Upper lobe of left lung (tissue), 6 donors: ENCODE results near the gene STK4. TPM values are rescaled to one million over a fixed set of nuclear protein-coding genes. Genes with fewer than 3 reads are reported as not detected.
A peak's percentile ranks its signal among the peaks of the same experiment; 100 is the strongest.

ENCODE experiments used
- ATAC-seq, 2 donors: fragments of 200-7000 bp; cut with Tn5 transposase; one replicate each; pipeline ENCODE4 v1.9.1; 2022; ENCODE audit warnings: mild to moderate bottlenecking in 2 of 2, moderate library complexity in 2 of 2; ENCODE audit not compliant: low FRiP score in 2 of 2
- DNase-seq, 2 donors: peaks; one replicate each; pipeline ENCODE4 v3.0.0-alpha.2; 2019 to 2020
- H3K27ac ChIP-seq, 4 donors: fragments of 200-600 bp; sonication (generic); one replicate each; pipeline ENCODE4 v1.5.1; 2016 to 2019
- H3K27me3 ChIP-seq, 4 donors: fragments of 200-600 bp; sonication (generic); one replicate each; pipeline ENCODE4 v1.5.1; 2017 to 2019
- H3K36me3 ChIP-seq, 4 donors: fragments of 200-600 bp; sonication (generic); one replicate each; pipeline ENCODE4 v1.5.1; 2016 to 2019
- H3K4me1 ChIP-seq, 4 donors: fragments of 200-600 bp; sonication (generic); one replicate each; pipeline ENCODE4 v1.5.1; 2018 to 2019
- H3K4me3 ChIP-seq, 4 donors: fragments of 200-600 bp; sonication (generic); one replicate each; pipeline ENCODE4 v1.5.1; 2017 to 2019; ENCODE audit warnings: mild to moderate bottlenecking in 2 of 4, moderate library complexity in 1 of 4
- H3K9me3 ChIP-seq, 4 donors: fragments of 200-600 bp; sonication (generic); one replicate each; pipeline ENCODE4 v1.5.1; 2018 to 2019
- CTCF ChIP-seq, 6 experiments: fragments of 450-650 bp in 4 of 6; fragments of 200-600 bp in 2 of 6; sonication (generic) in 2 of 6; IDR thresholded peaks; one replicate each; pipeline ENCODE4 v1.5.1; 2016 to 2019; ENCODE audit warnings: antibody characterized with exemption in 6 of 6
- EP300 ChIP-seq, 4 donors: sonication (generic); formaldehyde crosslinking; IDR thresholded peaks; one replicate each; pipeline ENCODE4 v1.5.1; 2017; ENCODE audit warnings: antibody characterized with exemption in 4 of 4, control low read depth in 2 of 4
- POLR2A ChIP-seq, 4 donors: fragments of 450-650 bp; IDR thresholded peaks; one replicate each; pipeline ENCODE4 v1.5.1; 2016 to 2017; ENCODE audit warnings: antibody characterized with exemption in 4 of 4, mild to moderate bottlenecking in 2 of 4
- POLR2AphosphoS5 ChIP-seq, 2 donors: sonication (generic); formaldehyde crosslinking; IDR thresholded peaks; one replicate each; pipeline ENCODE4 v1.5.1; 2017; ENCODE audit warnings: antibody characterized with exemption in 2 of 2
- WGBS, 2 donors: methylation state at CpG; one replicate each; pipeline ENCODE4 v1.1.5; 2017 to 2018; 5-methylcytosine and 5-hydroxymethylcytosine counted together
- small RNA-seq, 4 donors: library from RNA; depleted of rRNA; stranded (forward); fragments of <200 nt; gene quantifications; one replicate each; pipeline ENCODE3, GENCODE V24; 2016
- total RNA-seq, 6 donors: library from RNA; depleted of rRNA in 4 of 6; stranded (reverse); fragments of >200 nt in 4 of 6; gene quantifications; one replicate each; pipeline versions ENCODE4 v1.1.0 to v1.2.1, GENCODE V29; 2016 to 2021
- donor health status: DM: no; HTN: no; CAD: no; lungs with moderate emphysema.
- donor health status: DM: no; HTN: yes; CAD: no; lungs with severe emphysema.

Gene STK4
- total RNA-seq, 6 donors from 2014 or later = 31.0 to 76.1 (median 44.1) TPM

GRCh38 chr20:45128099-45128498 lies 161.8 kb downstream of the STK4 start:
- Histone ChIP-seq H3K4me3 (no peak overlapping the region), H3K9me3 (no peaks in the 10 kb centered on the region), H3K36me3 (no peaks in the 10 kb centered on the region), H3K27me3 (no peaks in the 10 kb centered on the region), H3K27ac (peak overlapping the region in 3 of 4 donors; percentile 2 to 76 (median 64)), H3K4me1 (peaks cover 0 to 5% (median 0%) of the 10 kb centered on the region in 4 donors)
- TF ChIP-seq CTCF (IDR thresholded peaks at IDR 0.05) (no peak), POLR2A (IDR thresholded peaks at IDR 0.05) (peak in 1 of 4 donors; percentile 12), POLR2AphosphoS5 (IDR thresholded peaks at IDR 0.05) (no peak), EP300 (IDR thresholded peaks at IDR 0.05) (no peak)
- 53 to 62% methylated on average over 2 of the region's 2 CpGs for WGBS, 2 donors
- DNase-seq (peak in 1 of 2 donors; percentile 60), ATAC-seq (peak; percentile 56 to 90)

Small RNA genes within 50 kb of the gene (small RNA-seq; reads per million reads assigned to genes)
- gene RF00019 = 0 reads per million in 4 donors

Other genes with a start within 250 kb of the STK4 start
- gene KCNK15, start 220.6 kb upstream of the STK4 start, total RNA-seq = 1 to 10 TPM; 1.0 to 2.7 (median 1.7) TPM
- gene RIMS4, start 156.0 kb upstream of the STK4 start, total RNA-seq = 1 to 10 TPM; 1.0 to 2.2 (median 2.1) TPM
- gene YWHAB, start 80.8 kb upstream of the STK4 start, total RNA-seq = 100 to 1,000 TPM in 4 of 6 donors, 10 to 100 TPM in 2; 61.0 to 201 (median 123) TPM
- gene PABPC1L, start 56.5 kb upstream of the STK4 start, total RNA-seq = 100 to 1,000 TPM in 1 of 6 donors, 10 to 100 TPM in 5; 15.7 to 130 (median 43.7) TPM
- gene TOMM34, start 6.1 kb upstream of the STK4 start, total RNA-seq = 10 to 100 TPM in 5 of 6 donors, 1 to 10 TPM in 1; 6.2 to 26.1 (median 13.5) TPM
- gene KCNS1, start 134.6 kb downstream of the STK4 start, total RNA-seq = 1 to 10 TPM in 5 of 6 donors, under 1 TPM in 1; 0.69 to 4.7 (median 2.6) TPM
- 1 to 10 TPM in 1 of 6 donors, under 1 TPM in 1, not detected in 4; 0.57 to 2.0 TPM for gene WFDC5, start 148.7 kb downstream of the STK4 start, total RNA-seq
- 1 to 10 TPM in 4 of 6 donors, under 1 TPM in 1, not detected in 1; 0.67 to 7.1 (median 5.0) TPM for gene WFDC12, start 158.0 kb downstream of the STK4 start, total RNA-seq
- gene PI3, start 208.4 kb downstream of the STK4 start, total RNA-seq = 10 to 100 TPM in 1 of 6 donors, 1 to 10 TPM in 4, not detected in 1; 3.2 to 16.7 (median 5.2) TPM
- gene SEMG1, start 240.5 kb downstream of the STK4 start, total RNA-seq = not detected